Upper lobe of right lung (tissue), 1 donor: ENCODE data around the gene FUOM. TPM values are rescaled to one million over a fixed set of nuclear protein-coding genes. Genes with fewer than 3 reads are reported as not detected.
A peak's percentile ranks its signal among the peaks of the same experiment; 100 is the strongest.

Source experiments
- ATAC-seq: fragments of 200-7000 bp; cut with Tn5 transposase; one replicate; pipeline ENCODE4 v1.9.1; 2020; ENCODE audit warnings: mild to moderate bottlenecking, moderate library complexity
- DNase-seq: peaks from one replicate; pipeline ENCODE4 v3.0.0-alpha.2; 2020
- H3K27ac ChIP-seq: fragments of 200-600 bp; one replicate; pipeline ENCODE4 v1.8.0; 2022
- H3K27me3 ChIP-seq: fragments of 200-600 bp; one replicate; pipeline ENCODE4 v1.8.0; 2022; ENCODE audit warnings: mild to moderate bottlenecking
- H3K36me3 ChIP-seq: fragments of 200-600 bp; one replicate; pipeline ENCODE4 v1.8.0; 2022
- H3K4me1 ChIP-seq: fragments of 200-600 bp; one replicate; pipeline ENCODE4 v1.8.0; 2022
- H3K4me3 ChIP-seq: fragments of 200-600 bp; one replicate; pipeline ENCODE4 v1.8.0; 2022; ENCODE audit warnings: mild to moderate bottlenecking
- H3K9me3 ChIP-seq: fragments of 200-600 bp; one replicate; pipeline ENCODE4 v1.8.0; 2022
- intact Hi-C: fragments of 100-400 bp; cut with DNase I; formaldehyde crosslinking; loops from one replicate; pipeline ENCODE4 v1.11.0; 2022
- total RNA-seq: library from RNA; stranded (reverse); fragmentation: NEBNext Ultra II Directional; extraction: Animal tissue kit (Norgen Biotek cat#: 25700); gene quantifications from one replicate; pipeline ENCODE4 v1.2.1, GENCODE V29; 2021
- TF ChIP-seq, protein P1 (sequence below): fragments of 200-600 bp; IDR thresholded peaks from one replicate; pipeline ENCODE4 v1.8.0; 2022; ENCODE audit warnings: antibody characterized with exemption
- donor health status: DM: no; HTN: yes; CAD: no; lungs with severe emphysema.

The FUOM gene
- total RNA-seq, 1 donor from 2014 or later, result 21.2 TPM

DNA sequence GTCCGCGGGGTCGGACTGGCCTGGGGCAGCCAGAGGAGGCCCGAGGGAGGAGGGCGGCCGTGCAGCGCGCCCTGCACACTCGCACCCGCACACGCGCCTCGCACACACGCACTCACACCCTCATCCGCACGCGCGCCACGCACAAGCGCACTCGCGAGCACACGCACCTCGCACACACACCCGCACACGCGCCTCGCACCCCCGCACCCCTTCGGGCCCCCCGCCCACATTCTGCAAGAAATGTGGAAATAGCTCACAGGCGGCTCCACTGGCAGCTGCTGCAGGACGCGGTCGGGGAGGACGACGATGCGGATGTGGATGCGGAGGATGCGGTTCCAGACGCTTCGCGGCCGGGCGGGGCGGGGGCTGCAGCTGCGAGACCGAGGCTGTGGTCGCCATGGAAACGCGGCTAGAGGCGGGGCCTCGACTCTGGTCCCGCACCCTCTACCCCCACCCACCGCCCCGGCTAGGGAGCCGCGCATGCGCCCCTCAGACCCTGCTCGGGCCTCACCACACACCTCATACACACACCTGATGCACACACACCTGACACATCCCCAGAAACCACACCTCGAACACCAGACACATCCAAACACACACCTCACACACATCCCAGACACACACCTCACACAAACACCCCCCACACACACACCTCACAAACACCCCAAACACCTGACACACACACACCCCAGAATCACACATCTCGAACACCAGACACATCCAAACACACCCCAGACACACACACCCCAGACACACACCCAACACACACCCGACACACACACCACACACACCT, 21.0 kb downstream of the FUOM start, which contains the start of gene CALY:
Gene CALY, minus strand, starts transcription at position 320 of the 793 bp plus-strand sequence. CDS start 7,907 bp downstream, outside the sequence.
- TF ChIP-seq, protein P1, sequence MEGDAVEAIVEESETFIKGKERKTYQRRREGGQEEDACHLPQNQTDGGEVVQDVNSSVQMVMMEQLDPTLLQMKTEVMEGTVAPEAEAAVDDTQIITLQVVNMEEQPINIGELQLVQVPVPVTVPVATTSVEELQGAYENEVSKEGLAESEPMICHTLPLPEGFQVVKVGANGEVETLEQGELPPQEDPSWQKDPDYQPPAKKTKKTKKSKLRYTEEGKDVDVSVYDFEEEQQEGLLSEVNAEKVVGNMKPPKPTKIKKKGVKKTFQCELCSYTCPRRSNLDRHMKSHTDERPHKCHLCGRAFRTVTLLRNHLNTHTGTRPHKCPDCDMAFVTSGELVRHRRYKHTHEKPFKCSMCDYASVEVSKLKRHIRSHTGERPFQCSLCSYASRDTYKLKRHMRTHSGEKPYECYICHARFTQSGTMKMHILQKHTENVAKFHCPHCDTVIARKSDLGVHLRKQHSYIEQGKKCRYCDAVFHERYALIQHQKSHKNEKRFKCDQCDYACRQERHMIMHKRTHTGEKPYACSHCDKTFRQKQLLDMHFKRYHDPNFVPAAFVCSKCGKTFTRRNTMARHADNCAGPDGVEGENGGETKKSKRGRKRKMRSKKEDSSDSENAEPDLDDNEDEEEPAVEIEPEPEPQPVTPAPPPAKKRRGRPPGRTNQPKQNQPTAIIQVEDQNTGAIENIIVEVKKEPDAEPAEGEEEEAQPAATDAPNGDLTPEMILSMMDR, result no peak
- DNase-seq, result peak; percentile 77

DNA sequence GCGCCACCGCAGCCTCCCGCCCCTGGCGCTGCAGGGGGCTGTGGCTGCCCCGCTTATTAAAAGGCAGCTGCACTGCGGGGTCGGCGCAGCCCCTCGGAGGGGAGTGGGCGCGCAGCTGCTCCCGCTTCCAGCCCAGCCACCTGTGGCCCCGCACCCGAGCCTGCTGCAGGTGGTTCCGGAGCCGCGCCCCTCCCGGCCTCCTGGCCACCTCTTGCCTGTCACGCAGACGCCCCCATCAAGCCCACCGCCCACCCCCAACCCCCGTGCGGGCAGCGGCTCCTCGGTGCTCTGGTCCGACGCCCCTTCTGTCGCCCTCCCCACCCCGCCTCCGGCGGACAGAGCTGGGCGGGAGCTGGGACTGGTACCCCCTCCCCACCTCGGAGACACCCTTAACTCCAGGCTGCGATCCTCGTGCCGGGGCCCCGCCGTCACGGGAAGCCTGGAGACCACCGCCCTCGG, 21.7 kb downstream of the FUOM start:
- H3K9me3 ChIP-seq, result no peaks in the 10 kb centered on the region
- ATAC-seq (no peak), DNase-seq (no peak)
- TF ChIP-seq, protein P1, result no peak
- no peaks in the 10 kb centered on the region for H3K36me3 ChIP-seq
- intact Hi-C loops, result no loop called here
- peak overlapping the region; percentile 32 for H3K4me3 ChIP-seq
- H3K4me1 ChIP-seq, result peaks cover 16% of the 10 kb centered on the region
- H3K27ac ChIP-seq, result no peak overlapping the region
- H3K27me3 ChIP-seq, result peaks cover 50% of the 10 kb centered on the region

More for the DNA sequence above, 21.0 kb downstream of the FUOM start, which contains the start of gene CALY:
- H3K9me3 ChIP-seq, result no peaks in the 10 kb centered on the region
- ATAC-seq, result peak; percentile 11
- intact Hi-C loops, result no loop called here
- H3K4me1 ChIP-seq, result peaks cover 16% of the 10 kb centered on the region
- H3K27me3 ChIP-seq, result peaks cover 48% of the 10 kb centered on the region
- no peak within 1 kb of the TSS for H3K27ac ChIP-seq
- H3K4me3 ChIP-seq, result peak within 1 kb of the TSS; percentile 32
- no peaks in the 10 kb centered on the region for H3K36me3 ChIP-seq

DNA sequence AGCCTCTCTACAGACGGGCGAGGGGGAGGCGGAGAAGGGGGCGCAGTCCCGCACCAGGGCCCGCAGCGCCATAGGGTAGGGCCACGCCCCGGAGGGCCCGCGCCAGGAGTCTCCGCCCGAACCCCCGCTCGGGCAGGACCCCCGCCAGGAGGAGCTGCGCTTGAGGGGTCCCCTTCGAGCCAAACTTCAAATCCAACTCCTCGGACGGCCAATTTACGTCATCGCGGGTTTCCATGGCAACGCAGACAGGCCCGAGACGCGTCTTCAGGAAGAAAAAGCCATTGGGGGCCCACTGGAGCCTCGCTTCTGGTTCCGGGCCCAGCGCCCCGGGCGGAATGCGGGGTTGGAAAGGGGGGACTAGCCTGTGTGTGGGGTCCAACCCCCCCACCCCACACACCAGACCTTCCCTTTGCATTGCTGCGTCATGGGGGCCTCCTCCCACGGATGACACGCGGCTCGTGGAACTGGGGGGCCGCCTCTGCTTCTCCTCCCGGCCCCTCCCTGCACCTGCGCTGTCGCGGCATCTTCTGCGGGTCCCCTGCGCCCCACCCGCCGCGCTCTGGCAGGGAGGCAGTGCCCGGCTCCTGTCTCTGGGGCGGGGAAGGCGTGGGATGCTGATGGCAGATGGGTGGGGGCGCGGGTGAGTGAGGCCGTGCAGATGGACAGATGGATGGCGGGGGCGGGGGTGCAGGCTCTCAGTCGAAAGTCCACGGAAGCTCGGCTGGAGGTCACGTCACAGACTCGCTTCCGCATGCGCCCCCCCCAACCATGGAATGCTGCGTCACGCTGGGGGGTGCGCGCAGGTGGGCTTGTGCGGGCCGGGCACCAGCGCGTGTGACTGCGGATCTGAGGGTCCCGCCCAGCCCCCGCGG, 22.3 kb downstream of the FUOM start:
- DNase-seq, result peak; percentile 76
- Histone ChIP-seq H3K36me3 (no peaks in the 10 kb centered on the region), H3K27ac (no peak overlapping the region), H3K27me3 (peaks cover 55% of the 10 kb centered on the region), H3K4me1 (peaks cover 16% of the 10 kb centered on the region), H3K4me3 (peak overlapping the region; percentile 32), H3K9me3 (no peaks in the 10 kb centered on the region)
- intact Hi-C loops, result no loop called here
- peak; percentile 24 for ATAC-seq
- TF ChIP-seq, protein P1, result no peak

DNA sequence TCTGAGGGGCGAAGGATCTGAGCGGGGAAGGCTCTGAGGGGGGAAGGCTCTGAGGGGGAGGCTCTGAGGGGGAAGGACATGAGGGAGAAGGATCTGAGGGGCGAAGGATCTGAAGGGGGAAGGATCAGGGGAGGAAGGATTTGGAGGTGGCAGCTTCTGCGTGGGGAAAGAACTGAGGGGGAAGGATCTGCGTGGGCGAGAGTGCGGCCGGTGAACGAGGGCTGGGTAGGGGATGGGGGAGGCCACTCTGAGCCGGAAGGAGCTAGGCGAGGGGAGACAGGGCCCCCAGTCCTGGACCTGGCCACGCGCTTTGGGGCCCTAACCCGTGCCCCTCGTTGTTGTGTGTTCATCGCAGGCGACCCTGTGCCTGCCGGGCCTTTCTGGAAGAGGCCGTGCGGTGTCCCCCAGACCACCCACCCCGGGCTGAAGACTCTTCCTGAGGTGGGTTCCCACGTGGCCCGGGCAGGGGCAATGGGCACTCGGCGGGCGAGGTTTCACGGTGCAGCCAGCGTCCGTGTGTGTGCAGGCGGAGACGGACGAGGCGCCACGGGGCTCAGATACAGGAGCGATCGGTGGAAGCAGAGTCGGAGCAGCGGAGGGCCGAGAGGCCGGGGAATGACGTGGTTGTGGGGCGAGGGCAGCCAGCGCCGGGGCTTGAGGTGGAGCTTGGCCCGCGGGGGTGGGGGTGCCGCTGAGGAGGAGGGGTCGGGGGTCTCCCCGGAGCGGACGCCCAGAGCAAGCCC, 23.1 kb downstream of the FUOM start:
- Histone ChIP-seq H3K27me3 (peaks cover 55% of the 10 kb centered on the region), H3K4me1 (peaks cover 20% of the 10 kb centered on the region)
- intact Hi-C loops, result no loop called here

More for the DNA sequence above, 23.1 kb downstream of the FUOM start:
- DNase-seq, result peak; percentile 68
- no peak for ATAC-seq
- Histone ChIP-seq H3K36me3 (no peaks in the 10 kb centered on the region), H3K9me3 (no peaks in the 10 kb centered on the region), H3K4me3 (peak overlapping the region; percentile 32), H3K27ac (no peak overlapping the region)
- TF ChIP-seq, protein P1, result no peak
